BE2C (cell line): ENCODE measurements around the gene IRF4.

Experiments used
- DNase-seq: peaks from one replicate; pipeline ENCODE4 v3.0.0-alpha.2; 2020
- H3K27me3 ChIP-seq: fragments of 250-450 bp; sonication (Bioruptor Pico); 2 replicates; pipeline ENCODE4 v1.5.1; 2020; ENCODE audit warnings: mild to moderate bottlenecking
- H3K36me3 ChIP-seq: fragments of 250-450 bp; sonication (Bioruptor Pico); 2 replicates; pipeline ENCODE4 v1.5.1; 2020; ENCODE audit warnings: mild to moderate bottlenecking
- H3K4me1 ChIP-seq: fragments of 250-450 bp; sonication (Bioruptor Pico); 2 replicates; pipeline ENCODE4 v1.5.1; 2020
- H3K4me3 ChIP-seq: 2 replicates; pipeline ENCODE4 v1.5.1; 2011; ENCODE audit warnings: low read depth, low read length
- H3K9me3 ChIP-seq: fragments of 250-450 bp; sonication (Bioruptor Pico); 2 replicates; pipeline ENCODE4 v1.5.1; 2020
- CTCF ChIP-seq: IDR thresholded peaks from 2 replicates; pipeline ENCODE4 v1.5.1; 2012; ENCODE audit warnings: mild to moderate bottlenecking, low read depth, low read length

Gene IRF4

GRCh38 chr6:344816-345340 lies 46.7 kb upstream of the IRF4 start:
- Histone ChIP-seq H3K4me1 (no peaks in the 10 kb centered on the region), H3K4me3 (no peak overlapping the region), H3K27me3 (no peaks in the 10 kb centered on the region), H3K9me3 (peaks cover 4% of the 10 kb centered on the region), H3K36me3 (no peaks in the 10 kb centered on the region)
- TF ChIP-seq CTCF = no peak
- DNase-seq = no peak

DNA sequence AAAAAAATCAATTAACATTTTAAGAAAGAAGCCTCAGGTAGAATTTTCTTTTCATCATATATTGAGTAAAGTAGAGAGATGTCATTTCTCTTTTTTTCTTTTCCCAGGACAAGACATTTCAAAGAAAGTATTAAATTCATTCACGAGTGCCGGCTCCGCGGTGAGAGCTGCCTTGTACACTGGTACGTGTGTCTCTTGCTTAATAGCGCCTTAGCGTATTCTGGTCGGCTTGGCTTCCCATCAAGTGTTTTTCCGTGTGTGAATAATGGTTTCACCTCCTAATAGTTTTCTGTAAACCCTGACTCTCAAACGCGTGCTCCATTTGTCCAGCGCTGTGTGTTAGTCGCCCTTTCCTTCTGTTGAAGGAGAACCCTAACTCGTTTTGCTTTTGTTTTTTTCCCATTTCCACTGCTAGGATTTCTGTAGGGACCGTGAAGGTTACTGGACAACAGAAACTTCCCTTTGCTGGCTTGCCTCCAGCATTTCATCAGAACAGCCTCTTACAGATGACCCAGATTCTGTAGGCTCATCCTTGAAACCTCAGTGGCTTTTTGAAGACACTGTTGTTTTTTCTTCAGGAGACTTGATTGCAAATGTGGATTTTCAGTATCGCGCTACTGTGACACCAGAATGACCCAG lies 45.7 kb upstream of the IRF4 start:
- Histone ChIP-seq H3K27me3 (no peaks in the 10 kb centered on the region), H3K36me3 (no peaks in the 10 kb centered on the region), H3K4me1 (no peaks in the 10 kb centered on the region), H3K9me3 (peaks cover 4% of the 10 kb centered on the region), H3K4me3 (no peak overlapping the region)
- no peak for DNase-seq
- 0 out of 2 replicates have a peak, but pooled peaks have one; percentile 0 for TF ChIP-seq CTCF

GRCh38 chr6:346386-347030 lies 45.0 kb upstream of the IRF4 start:
- H3K9me3 ChIP-seq = peaks cover 4% of the 10 kb centered on the region

DNA sequence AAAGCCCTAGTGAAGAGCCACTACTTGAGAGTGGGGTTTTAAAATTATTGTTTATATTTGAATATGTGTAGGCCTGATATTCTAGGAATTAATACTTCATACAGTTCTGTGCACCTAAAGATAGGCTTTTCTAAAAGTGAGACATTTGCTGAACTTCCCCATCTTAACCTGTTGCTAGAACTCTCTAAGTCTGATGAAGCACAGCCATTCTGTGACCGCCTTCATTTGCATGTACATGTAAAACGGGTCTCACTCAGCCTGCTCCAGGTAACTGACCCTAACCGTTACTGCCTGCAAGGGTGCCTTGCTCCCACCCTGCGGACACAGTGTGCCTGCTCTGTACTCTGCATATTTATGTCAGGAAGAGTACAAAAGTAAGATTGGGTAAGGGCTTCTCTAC lies 44.3 kb upstream of the IRF4 start:
- no peaks in the 10 kb centered on the region; the same call in none of the 2 replicates for H3K9me3 ChIP-seq
- no peaks in the 10 kb centered on the region for H3K36me3 ChIP-seq
- DNase-seq = no peak
- H3K4me3 ChIP-seq = no peak overlapping the region
- H3K4me1 ChIP-seq = no peaks in the 10 kb centered on the region
- no peaks in the 10 kb centered on the region for H3K27me3 ChIP-seq
- TF ChIP-seq CTCF = no peak

More at GRCh38 chr6:346386-347030, 45.0 kb upstream of the IRF4 start:
- Histone ChIP-seq H3K27me3 (no peaks in the 10 kb centered on the region), H3K36me3 (no peaks in the 10 kb centered on the region), H3K4me1 (no peaks in the 10 kb centered on the region), H3K4me3 (no peak overlapping the region)
- no peak for TF ChIP-seq CTCF
- no peak for DNase-seq

DNA sequence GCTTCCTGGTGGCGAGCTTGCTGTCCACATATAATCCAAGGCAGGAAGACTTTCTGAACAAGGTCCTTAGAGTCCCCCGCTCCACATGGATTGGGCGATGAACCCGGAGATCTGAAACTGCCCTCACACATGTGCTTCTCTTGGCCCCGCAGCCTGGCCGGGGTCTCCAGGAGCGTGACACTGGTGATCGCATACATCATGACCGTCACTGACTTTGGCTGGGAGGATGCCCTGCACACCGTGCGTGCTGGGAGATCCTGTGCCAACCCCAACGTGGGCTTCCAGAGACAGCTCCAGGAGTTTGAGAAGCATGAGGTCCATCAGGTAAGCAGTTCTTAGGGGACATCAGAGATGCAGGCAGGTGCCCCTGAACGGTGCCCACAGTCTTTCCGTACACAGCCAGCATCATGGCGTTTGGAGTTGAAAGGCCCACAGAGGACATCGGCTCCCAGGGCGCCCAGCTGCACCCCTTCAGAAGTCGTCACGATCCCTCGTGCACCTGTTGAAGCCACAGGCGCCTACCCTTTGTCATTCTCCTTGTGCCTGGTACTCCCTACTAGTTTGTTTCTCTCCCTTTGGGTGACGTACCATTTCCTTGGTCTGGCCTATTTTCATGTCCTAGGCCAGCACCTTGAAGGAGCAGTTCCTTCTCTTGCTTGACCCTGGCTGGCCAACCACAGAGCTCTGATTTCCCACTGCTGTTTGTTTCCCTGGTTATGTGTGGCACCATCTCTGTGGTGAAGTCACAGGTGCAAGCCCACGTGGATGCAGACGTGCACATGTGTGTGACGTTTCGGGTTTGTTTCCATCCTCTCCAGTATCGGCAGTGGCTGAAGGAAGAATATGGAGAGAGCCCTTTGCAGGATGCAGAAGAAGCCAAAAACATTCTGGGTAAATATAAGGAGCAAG lies 43.3 kb upstream of the IRF4 start:
- Histone ChIP-seq H3K4me1 (no peaks in the 10 kb centered on the region), H3K27me3 (no peaks in the 10 kb centered on the region), H3K4me3 (no peak overlapping the region), H3K36me3 (no peaks in the 10 kb centered on the region), H3K9me3 (no peaks in the 10 kb centered on the region; the same call in none of the 2 replicates)
- no peak for DNase-seq
- TF ChIP-seq CTCF = no peak
